ENCODE measurements around the gene SLC44A3.

GRCh38 chr1:94790246-94790645 lies 29.9 kb upstream of the SLC44A3 start:
- TF ChIP-seq GATA2 (IDR thresholded peaks at IDR 0.05; ENCODE audit: low read depth, low read length) (no peak), GATA3 (IDR thresholded peaks at IDR 0.05; ENCODE audit: low read depth, low read length) (no peak)
